Cardiac muscle cell (in vitro differentiated cells and primary cell): ENCODE data around the gene SERPINB1. TPM values are rescaled to one million over a fixed set of nuclear protein-coding genes. Genes with fewer than 3 reads are reported as not detected.
"Not testable (repeated sequence)": the region's sequence is repeated elsewhere in the genome, so short reads cannot be mapped to it uniquely, and the experiment has no call there.

Experiments
- DNase-seq, 2 donors: peaks; one replicate each; pipeline versions ENCODE4 v3.0.0 to v3.0.0-alpha.2; 2010 to 2017; ENCODE audit warnings: low read depth in 1 of 2, low spot score in 1 of 2
- H3K27ac ChIP-seq: fragments of 200-600 bp; sonication (generic); 2 replicates; pipeline ENCODE4 v1.5.1; 2016
- H3K27me3 ChIP-seq: fragments of 200-600 bp; sonication (generic); 2 replicates; pipeline ENCODE4 v1.6.0; 2016; ENCODE audit warnings: control low read depth
- H3K36me3 ChIP-seq: fragments of 200-600 bp; sonication (generic); 2 replicates; pipeline ENCODE4 v1.5.1; 2016; ENCODE audit warnings: control low read depth
- H3K4me1 ChIP-seq: fragments of 200-600 bp; sonication (generic); 2 replicates; pipeline ENCODE4 v1.8.1; 2017; ENCODE audit warnings: low read depth, mild to moderate bottlenecking, mixed run types
- H3K4me3 ChIP-seq: fragments of 200-600 bp; sonication (generic); 2 replicates; pipeline ENCODE4 v1.5.1; 2016; ENCODE audit warnings: mild to moderate bottlenecking
- H3K9me3 ChIP-seq: fragments of 200-600 bp; sonication (generic); 2 replicates; pipeline ENCODE4 v1.5.1; 2017; ENCODE audit warnings: low read depth, mild to moderate bottlenecking, control low read depth
- CTCF ChIP-seq: IDR thresholded peaks from 2 replicates; pipeline ENCODE4 v1.5.1; 2012; ENCODE audit warnings: low read depth, mild to moderate bottlenecking, low read length
- polyA plus RNA-seq: library from polyadenylated mRNA; unstranded; fragments of >200 nt; fragmentation: Nextera tagmentation; extraction: Ambion mirVana; gene quantifications from 2 replicates; pipeline ENCODE4 v1.2.1, GENCODE V29; 2016
- total RNA-seq: library from RNA; depleted of rRNA; stranded (reverse); fragments of >200 nt; gene quantifications from 2 replicates; pipeline ENCODE4 v1.2.3, GENCODE V29; 2016

The SERPINB1 gene
- total and polyA plus RNA-seq, 2 experiments from 2014 or later = 3.2 to 6.5 TPM

- H3K4me1 ChIP-seq = no peaks in the 10 kb centered on the region
- H3K9me3 ChIP-seq = no peaks in the 10 kb centered on the region
- no peak overlapping the region for H3K27ac ChIP-seq
- no peaks in the 10 kb centered on the region for H3K27me3 ChIP-seq
- H3K36me3 ChIP-seq = no peaks in the 10 kb centered on the region
- no peak for DNase-seq
- no peak for TF ChIP-seq CTCF
- H3K4me3 ChIP-seq = no peak overlapping the region
Measured at GRCh38 chr6:2881423-2881822, 39.8 kb upstream of the SERPINB1 start.

- H3K4me3 ChIP-seq, H3K27ac ChIP-seq, H3K9me3 ChIP-seq, H3K36me3 ChIP-seq, DNase-seq, H3K4me1 ChIP-seq: not testable (repeated sequence)
- peaks cover 10% of the 10 kb centered on the region for H3K27me3 ChIP-seq
Measured at GRCh38 chr6:2880156-2880555, 38.5 kb upstream of the SERPINB1 start.

GRCh38 chr6:2877960-2878359 is 36.3 kb upstream of the SERPINB1 start:
- H3K36me3 ChIP-seq = no peaks in the 10 kb centered on the region
- TF ChIP-seq CTCF = no peak
- no peaks in the 10 kb centered on the region for H3K4me1 ChIP-seq
- H3K27ac ChIP-seq = no peak overlapping the region
- no peak overlapping the region for H3K4me3 ChIP-seq
- DNase-seq = no peak
- peaks cover 22% of the 10 kb centered on the region for H3K27me3 ChIP-seq
- H3K9me3 ChIP-seq = no peaks in the 10 kb centered on the region

- Histone ChIP-seq H3K36me3 (no peaks in the 10 kb centered on the region), H3K27me3 (peaks cover 22% of the 10 kb centered on the region), H3K4me3 (no peak overlapping the region), H3K9me3 (no peaks in the 10 kb centered on the region), H3K4me1 (no peaks in the 10 kb centered on the region), H3K27ac (no peak overlapping the region)
- DNase-seq = peak in 1 of 2 donors; percentile 63
- TF ChIP-seq CTCF = no peak
Measured at GRCh38 chr6:2877057-2877882, 35.6 kb upstream of the SERPINB1 start.

GRCh38 chr6:2876210-2877056 is 34.8 kb upstream of the SERPINB1 start:
- TF ChIP-seq CTCF = no peak
- peaks cover 22% of the 10 kb centered on the region for H3K27me3 ChIP-seq
- no peaks in the 10 kb centered on the region for H3K36me3 ChIP-seq
- no peaks in the 10 kb centered on the region for H3K4me1 ChIP-seq
- H3K4me3 ChIP-seq = no peak overlapping the region
- DNase-seq = peak; percentile 54 to 95
- no peak overlapping the region for H3K27ac ChIP-seq
- no peaks in the 10 kb centered on the region for H3K9me3 ChIP-seq
